Activated naive CD4-positive, alpha-beta T cell treated with anti-CD3 and anti-CD28 coated beads, Interleukin-2, amount 50 U/mL, for 16 hours (primary cell): ENCODE data around the gene HES2.
"Not testable (repeated sequence)": the region's sequence is repeated elsewhere in the genome, so short reads cannot be mapped to it uniquely, and the experiment has no call there.

ENCODE experiments used
- DNase-seq: peaks from one replicate; pipeline ENCODE4 v3.0.0-alpha.2; 2020

The HES2 gene, protein sequence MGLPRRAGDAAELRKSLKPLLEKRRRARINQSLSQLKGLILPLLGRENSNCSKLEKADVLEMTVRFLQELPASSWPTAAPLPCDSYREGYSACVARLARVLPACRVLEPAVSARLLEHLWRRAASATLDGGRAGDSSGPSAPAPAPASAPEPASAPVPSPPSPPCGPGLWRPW

DNA sequence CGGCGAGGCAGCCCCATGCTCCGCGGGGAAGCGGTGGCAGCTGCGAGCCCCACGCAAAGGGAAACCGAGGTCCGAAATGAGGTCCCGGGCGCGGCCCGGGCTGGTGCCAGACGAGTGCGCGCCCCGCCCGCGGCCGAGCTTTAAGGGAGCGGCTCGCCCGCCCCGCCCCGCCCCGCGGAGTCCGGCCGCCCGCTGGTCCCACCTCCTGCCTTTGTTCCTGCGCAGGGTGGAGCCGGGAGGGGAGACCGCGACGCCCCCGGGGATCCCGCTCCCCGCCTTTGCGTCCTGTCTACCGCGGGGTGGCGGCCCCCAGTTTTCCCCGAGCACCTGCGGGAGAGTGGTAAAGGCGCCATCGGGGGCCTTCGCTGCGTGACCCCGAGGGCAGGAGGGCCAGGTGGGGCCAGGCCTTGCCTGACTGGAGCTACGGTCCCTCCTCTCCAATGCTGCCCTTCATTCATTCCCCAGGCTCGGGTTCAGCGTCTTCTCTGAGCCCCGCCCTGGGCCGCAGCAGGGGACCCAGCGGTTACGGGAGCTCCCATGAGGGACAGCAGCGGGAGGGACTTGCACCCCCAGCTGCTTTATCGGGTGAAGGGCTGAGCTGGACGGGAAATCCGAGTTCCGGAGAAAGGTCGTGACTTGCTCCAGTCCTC is at the start of gene HES2:
HES2 (minus strand) TSS at position 116 of the 650 bp plus-strand sequence; CDS start at position 17, 99 bp downstream.
- DNase-seq: no peak

DNA sequence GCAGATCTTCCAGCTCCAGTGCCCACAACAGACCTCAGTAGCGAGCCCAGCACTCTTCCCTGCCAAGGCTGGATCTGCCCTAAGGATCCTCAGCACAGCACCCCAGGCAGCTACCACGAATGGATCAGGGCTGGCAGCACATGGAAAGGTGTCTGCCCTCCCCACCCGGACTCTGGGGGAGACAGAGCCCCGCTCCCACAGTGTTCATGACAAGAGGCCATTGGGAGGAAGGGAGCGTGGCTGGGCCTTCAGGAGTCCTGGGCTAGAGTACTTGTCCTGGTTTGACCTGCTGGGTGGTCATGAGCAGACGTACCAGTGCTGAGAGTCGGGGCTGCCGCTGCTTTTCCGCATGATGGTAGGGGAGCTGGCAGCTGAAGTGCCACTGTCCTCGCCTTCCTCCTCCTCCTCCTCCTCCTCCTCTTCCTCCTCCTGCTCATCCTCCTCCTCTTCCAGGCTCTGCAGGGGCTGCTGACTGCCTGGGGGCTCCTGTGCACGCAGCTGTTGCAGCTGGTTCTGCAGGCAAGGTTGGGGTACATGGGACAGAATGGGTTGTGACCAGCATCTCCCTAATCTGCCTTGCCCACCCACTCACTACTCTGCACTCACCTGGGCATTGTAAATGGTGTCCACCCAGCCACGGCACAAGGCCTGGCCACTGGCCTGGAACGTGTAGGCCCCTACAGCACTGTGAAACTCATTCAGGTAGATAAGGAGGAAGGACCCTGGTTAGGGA is 49.2 kb upstream of the HES2 start:
- DNase-seq: no peak

DNA sequence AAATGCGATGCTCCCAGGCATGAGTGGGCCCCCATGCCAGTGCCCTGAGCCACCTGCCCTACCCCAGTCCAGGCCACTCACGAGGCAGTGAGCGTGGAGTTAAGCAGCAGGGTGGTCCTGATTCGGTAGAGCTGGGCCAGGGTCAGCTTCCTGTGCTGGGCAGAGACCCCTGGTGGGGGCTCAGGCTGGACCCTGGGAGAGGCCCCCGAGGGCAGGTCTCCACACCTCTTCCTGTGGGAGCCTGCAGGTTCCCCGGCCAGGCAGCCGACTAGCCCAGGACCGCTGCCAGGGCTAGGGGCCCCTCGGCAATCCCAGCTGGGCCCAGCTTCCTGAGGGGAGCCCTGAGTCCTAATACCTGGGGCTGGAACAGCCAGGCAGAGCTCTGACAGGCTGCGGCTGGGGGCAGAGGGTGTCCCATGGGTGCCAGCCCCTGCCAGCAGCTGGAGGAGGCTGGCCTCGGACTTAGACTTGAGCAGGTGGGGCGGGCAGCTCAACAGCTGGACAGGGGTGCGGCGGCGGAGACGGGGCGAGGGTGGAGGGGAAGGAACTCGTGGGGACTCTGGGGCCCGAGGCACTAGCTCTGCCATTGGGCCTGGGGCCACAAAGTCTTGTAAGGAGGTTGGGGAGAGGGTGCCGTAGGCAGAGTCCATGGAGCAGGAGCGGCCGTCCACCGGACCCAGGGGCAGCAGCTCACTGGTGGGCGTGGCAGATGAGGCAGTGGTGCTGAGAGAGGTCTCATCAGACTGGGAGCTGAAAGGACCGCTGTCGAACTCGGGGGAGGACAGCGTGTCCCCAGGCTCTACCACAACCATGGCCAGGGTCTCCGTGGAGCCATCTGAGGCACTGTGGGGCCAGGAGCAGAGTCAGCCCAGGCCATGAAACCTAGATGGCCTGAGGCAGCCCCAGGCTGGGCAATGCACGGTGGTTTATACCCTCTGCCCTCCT is 48.3 kb upstream of the HES2 start:
- no peak for DNase-seq

DNA sequence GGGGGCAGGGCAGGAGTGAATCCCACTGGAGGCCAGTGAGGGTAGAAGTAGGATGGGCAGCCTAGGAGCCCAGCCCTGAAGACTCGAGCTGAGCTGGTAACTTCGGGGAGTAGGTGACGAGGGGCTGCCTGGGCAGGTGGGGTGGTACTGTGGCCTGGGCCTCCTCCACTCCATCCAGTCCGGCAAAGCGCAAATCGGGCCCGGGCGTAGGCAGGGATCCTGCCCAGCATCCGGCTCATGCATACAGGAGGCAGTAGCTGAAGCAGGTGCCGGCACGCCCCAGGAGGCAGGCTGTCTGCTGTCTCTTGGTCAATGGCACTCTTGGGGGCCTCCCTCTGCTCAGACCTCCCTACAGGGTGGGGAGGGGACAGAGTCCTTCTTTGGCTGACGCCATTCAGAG is 47.5 kb upstream of the HES2 start:
- no peak for DNase-seq

DNA sequence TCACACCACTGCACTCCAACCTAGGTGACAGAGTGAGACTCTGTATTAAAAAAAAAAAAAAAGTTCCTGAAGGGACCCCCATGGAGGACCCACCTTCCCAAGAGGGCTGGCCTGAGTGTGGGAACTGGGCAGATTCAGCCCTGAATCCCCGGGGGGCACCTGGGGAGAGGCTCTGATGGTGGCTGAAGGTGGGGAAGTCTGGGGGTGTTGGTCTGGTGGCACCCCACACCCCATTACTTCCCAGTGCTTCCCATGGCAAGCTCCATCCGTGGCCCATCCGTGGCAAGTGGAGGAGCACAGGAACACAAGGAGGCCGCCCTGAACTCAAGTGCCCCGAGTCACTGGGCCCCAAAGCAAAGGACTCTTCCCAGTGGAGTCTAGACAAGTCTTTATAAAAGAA is 47.0 kb upstream of the HES2 start:
- DNase-seq: no peak

DNA sequence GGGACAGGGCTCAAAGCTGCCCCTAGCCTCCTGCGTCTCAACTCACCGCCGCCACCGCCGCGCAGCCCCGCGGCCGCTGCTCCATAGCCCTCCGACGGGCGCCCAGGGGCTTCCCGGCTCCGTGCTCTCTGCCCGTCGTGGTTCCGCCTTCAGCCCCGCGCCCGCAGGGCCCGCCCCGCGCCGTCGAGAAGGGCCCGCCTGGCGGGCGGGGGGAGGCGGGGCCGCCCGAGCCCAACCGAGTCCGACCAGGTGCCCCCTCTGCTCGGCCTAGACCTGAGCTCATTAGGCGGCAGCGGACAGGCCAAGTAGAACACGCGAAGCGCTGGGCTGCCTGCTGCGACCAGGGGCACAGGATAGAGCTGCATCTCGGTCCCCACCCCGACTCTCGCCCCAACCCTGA is 46.3 kb upstream of the HES2 start, which contains the start of gene TNFRSF25:
TNFRSF25 (minus strand) TSS at position 151 of the 400 bp plus-strand sequence; CDS start at position 85, 66 bp downstream.
- DNase-seq: peak; percentile 73

DNA sequence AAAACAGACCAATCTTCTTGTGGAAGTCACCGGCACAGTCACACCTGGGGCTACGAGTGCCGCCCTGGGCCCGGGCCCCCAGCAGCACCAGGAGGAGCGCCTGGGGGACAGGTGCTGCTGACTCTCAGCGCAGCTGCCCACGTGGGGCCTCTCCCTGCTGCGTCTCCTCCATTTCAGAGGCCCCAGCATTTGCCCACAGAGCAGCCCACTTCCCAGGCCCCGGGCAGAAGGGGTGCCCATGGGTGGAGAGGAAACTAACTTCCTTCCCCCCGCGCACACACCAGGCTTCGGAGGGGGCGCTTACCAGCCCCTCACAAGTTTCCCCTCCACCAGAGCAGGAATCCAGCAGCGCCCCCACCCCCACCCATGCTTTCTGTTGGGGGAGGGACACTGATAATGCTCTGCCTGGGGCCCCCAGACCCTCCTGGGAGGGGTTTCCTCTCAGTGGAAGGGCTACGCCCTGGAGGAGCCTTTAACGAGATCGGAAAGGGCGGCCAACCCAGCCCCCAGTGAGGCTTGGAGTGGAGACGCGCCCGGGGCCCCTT is 45.8 kb upstream of the HES2 start:
- peak; percentile 64 for DNase-seq

DNA sequence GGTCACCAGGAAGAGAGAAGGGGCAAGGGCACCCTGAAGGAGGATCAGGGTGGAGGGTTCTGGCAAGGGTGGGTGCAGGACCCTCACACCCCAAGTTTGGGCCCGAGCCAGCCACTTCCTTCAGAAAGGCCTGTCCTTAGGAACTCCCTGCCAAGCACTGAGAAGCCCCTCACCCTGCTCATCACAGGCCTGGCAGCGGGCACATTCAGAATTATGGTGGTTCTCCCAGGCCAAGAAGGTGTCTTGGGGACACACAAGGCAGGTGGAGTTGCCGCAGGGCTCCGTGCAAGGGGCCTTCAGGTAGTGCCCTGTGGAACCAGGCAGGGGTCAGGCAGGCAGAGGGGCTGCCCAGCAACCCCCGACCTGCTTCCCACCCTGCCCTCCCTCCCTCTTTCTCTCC is 45.2 kb upstream of the HES2 start:
- no peak for DNase-seq

DNA sequence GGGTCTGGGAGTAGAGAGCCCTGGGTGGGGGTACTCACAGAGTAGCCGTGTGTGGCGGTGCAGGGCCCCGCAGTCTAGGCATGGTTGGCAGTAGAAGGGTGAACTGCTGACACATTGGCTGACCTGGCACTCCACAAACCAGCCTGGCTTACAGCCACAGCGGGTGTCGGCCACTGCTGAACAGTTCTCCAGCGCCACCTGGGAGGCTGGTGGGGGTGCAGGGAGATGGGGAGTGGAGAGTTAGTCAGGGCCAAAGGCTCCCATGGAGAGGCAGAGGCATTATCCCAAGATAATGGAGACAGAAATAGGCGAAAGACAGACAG is 44.8 kb upstream of the HES2 start:
- DNase-seq: no peak

DNA sequence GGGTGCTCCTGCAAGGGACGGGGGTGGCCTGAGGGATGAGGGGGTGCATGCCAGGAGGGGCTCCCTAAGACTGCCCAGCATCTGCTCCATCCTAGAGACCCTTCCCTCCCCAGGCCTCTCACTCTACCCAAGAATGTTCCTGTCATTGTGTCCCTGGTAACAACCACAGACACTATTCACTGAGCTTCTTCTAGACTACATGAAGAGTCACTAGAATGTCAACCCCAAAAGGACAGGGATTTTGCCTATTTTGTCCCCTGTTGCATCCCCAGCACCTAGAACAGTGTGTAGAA is 43.3 kb upstream of the HES2 start:
- DNase-seq: no peak

DNA sequence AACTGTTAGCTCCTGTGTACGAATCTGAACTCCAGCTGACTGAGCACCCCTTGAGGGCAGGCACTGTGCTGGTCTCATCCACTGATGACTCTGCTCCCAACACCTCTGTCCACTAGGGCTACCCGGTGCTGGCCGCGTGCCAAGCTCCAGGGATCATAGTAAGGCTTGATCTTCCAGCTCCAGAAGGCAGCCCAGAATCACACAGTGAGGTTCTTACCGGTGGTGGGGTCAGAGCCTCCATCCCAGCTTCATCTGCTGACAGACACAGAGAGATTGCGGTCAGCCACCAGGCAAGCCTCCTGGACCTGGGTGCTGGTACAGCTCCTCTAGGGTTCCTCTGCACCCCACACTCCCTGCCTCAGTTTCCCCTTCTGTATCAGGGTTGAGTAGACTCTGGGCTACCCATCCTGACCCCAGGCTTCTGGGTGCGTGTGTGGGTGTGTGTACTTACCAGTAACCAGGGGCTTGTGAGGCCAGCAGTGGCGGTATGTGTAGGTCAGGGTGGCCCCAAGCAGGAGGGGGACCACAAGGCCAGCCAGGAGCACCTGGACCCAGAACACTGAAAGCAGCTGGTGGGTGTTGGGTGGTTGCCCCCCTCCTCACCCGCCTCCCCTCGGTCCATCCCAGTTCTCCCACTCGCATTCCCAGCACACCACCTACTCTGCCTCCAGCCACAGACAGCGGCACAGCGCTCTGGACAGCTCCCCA is 42.8 kb upstream of the HES2 start:
- no peak for DNase-seq

DNA sequence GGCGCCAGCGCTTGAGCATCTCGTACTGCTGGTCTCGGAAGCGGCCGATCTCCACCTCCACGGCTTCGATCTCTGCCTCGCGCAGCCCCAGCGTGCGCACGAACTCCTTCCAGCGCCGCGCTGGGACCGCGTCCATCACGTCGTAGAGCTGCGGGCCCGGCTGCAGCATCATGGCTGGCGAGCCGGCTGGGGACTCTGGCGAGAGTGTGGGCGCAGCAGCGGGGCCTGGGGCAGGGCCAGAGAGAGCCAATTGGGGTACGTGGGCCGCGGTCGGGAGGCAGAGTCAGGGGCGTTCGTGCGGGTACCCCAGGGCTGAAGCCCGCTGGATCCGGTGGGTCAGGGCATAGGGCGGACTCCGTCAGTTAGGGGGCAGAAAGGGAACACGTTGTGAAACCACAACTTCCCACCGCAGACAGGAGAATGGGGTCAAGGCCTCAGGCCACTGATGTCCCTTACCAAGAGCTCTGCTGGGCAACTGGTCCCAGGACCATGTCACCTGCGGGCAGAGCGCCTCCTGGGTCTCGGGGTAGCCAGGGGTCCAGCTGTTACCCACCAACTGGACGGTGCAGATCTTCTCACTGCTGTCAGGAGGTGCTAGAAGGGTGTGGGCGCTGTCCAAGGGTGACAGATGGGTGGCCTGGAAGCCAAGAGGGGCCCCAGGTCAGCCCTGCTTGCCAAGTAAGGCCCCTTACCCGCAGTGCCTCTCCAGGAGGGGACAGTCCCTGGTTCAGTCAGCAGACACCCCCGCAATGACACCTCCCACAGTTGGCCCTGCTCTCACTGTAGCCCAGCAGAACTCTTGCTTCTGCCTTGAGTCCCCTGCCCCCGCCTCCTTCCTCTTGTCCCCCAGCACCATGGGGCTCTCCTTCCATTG is 42.1 kb upstream of the HES2 start:
- no peak for DNase-seq

DNA sequence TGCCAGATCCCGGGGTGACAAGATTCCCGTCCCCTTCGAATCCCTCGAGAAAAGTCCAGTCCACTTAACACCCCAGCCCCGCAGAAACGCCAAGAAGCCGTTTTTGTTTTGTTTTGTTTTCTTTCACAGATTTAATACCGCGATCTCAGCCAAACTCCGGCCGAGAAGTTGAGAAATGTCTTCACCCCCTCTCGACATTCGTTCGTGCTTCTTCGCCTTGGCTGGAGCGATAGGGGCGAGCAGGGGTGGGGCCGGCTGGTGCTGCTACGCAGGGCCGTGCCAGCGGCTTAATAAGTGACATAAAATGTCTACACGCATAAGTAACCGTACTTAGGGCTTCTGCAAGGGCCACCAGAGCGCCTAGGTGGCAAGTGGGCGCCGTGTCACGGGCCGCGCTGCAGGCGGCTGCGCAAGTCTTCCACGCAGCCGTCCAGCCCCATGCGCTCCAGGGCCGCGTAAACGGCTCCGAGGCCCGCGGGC is 41.4 kb upstream of the HES2 start:
- no peak for DNase-seq

DNA sequence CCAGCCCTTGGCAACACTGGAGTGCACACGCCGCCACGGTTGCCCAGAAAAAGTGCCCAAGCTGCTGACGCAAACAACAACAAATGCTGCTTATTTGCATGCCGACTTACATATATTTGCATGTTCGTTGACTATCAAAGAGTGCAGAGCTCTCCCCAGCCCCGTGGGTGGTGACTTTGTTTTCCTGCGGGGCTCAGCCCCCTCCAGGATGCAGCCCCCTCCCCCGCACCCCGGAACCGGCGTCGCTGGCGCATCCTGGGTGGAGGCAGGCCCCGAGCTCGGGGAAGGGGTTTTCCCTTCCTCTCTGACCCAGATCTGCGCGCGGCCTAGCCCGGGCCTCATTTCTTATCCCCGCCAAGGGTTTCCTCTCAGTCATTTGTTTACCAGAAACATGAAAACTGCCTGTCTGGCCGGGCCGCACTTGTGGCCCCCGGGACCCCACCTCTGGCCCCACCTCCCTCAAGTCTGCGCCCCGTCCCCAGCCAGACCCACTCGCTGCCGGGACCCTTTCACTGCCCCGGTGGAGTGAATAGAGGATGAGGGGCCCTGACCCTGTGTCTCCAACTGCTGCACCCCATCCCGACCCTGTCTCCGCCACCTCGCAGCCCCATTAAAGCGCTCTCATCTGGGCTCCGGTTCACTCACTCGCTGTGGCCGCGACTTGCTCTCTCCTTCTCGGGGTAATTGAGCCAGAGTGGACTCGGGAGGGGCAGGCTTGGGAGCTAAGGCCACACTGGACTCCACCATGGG is 40.8 kb upstream of the HES2 start:
- DNase-seq: peak; percentile 86

DNA sequence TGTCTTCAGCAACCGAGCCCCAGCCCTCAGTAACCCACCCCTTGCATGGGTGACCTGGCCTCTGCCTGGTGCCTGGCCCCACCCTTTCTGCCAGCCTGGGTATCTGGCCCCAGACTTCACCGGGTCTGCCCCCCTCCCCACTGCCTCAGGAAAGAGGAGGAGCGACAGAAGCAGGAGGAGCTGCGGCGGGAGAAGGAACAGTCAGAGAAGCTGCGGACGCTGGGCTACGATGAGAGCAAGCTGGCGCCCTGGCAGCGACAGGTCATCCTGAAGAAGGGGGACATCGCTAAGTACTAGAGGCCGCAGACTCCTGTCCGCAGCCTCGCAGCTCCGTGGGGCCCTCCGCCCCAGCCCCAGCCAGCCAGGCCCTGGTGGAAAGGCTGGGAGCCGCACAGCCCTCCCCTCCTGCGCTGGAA is 40.1 kb upstream of the HES2 start:
- peak; percentile 40 for DNase-seq

DNA sequence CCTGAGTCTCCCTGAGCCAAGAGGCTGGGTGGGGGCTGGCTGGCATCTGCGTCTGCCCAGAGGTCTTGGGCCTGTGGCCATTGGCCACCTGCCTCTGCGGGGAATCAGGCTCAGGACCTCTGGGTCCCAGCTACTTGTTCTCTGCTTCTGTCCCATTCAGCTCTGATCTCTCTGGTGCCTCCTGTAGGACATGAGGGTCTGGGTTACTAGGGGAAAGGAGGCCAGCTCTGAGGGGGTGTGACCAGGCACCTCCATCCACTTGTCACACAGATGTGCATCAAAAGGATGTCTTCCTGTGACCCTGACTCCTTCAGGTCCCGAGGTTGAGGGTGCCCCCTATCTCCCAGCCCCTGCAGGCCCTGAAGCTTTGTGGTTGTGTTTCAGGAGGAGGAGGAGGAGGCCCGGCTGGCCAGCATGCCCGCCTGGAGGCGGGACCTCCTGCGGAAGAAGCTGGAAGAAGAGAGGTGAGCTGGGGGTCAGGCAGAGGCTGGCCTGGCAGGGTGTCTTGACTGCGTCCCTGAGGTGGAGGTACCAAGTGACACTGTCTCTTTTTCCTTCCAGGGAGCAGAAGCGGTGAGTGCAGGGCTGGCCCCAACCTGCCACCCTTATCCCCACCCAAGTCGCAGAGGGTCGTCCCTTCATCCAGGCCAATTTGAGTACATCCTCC is 37.2 kb upstream of the HES2 start:
- DNase-seq: no peak

DNA sequence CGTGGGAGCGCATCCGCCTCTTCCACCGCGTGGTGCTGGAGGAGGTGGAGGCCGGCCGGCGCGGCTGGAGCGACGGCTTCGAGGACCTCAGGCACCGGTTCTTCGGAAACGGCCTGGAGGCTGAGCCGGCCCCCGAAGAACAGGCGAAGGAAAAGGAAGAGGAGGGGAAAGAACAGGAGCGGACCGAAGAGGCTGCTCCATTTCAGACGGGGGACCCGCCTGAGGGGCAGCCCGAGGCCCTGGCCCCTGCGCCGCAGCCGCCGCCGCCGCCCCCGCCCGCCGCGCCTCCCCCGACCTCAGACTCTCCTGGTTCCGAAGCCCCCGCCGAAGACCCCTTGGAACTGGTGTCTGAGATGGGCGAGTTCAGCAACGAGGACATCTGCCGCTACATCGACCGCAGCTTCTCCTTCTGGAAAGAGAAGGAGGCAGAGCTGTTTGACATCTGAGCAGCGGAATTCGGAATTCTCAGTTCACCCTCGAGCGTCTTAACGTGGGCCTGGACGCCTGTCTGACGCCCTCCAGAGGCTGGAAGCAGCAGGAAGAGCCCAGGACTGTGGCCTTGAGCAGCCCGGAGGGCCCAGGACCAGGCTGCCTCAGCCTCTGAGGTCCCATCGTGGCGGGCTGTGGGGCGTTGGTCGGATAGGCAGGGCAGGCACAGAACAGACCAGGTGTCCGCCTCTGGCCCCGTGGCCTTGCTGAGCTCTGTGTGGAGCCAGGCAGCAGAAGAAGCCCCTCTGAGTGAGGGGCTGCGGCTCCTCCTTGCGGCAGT is 36.2 kb upstream of the HES2 start:
- not testable (repeated sequence) for DNase-seq

DNA sequence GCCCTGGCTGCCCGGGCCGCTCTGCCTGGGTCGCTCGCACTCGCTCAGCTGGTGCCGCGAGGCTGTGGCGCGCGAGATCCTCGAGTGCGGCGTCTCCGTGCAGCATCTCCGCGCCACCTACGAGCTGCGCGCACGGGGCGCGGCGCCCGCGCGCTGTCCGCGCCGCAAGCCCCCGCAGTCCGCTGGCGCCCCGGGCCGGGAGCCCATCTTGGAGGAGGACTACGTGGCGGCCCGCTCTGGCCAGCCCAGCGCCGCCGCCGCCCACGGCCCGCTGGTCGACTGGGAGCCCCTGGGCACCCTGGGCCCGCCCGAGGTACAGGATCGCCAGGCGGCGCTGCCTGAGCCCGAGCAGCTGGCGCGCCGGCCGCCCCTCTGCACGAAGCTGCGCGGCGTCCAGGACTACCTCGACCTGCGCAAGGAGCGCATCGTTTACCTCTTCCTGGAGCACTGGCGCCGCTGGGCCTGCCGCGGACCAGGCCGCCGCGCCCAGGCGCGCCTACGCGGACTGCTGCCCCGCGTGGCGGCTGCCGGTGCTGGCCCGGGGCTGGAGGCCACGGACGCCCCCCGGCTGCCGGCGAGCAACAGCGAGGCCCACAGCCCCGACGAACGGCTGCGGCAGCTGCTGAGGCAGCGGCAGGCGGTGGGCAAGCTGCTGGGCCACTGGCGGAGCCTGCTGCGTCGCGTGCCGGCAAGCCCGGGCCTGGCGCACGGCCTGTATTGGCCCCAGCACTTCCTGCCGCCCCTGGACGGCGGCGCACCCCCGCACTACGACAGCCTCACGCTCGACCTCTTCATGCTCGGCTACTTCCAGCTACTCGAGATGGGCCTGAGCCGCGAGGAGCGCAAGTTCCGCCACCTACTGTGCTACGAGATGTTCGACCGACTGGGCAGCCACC is 35.4 kb upstream of the HES2 start:
- peak; percentile 37 for DNase-seq
